ENCODE results near the gene RASD2.

DNA sequence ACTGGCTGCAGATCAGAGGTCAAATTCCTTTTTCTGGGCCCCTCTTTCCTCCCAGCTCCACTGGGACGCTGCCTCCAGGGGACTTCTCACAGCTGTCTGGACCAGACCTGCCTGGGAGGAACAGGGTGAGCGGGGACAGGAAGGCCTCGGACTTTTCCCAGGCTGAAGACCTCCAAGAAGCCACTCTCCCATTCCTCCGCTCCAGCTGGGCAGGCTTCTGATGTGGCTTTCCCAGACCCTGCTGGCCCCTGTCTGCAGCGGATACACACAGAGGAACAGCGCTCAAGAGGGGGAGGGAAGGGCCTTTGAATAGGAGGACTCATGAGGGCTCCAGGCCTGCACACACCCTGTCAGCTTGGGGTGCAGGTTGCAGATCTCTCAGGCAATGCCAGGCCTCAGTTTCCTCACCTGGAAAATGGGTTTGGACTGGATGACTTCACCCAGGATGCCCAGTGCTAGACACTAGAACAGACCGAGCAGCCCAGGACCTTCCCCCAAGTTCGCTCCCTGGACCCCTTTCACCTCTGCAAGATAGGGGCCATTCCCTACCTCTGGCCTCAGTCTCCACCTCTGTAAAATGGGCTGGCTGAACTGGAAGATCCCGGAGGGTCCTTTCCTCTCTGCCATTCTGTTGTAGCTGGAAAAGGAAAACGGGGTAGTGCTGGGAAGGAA is 39.9 kb downstream of the RASD2 start:
- TF ChIP-seq, protein P1, sequence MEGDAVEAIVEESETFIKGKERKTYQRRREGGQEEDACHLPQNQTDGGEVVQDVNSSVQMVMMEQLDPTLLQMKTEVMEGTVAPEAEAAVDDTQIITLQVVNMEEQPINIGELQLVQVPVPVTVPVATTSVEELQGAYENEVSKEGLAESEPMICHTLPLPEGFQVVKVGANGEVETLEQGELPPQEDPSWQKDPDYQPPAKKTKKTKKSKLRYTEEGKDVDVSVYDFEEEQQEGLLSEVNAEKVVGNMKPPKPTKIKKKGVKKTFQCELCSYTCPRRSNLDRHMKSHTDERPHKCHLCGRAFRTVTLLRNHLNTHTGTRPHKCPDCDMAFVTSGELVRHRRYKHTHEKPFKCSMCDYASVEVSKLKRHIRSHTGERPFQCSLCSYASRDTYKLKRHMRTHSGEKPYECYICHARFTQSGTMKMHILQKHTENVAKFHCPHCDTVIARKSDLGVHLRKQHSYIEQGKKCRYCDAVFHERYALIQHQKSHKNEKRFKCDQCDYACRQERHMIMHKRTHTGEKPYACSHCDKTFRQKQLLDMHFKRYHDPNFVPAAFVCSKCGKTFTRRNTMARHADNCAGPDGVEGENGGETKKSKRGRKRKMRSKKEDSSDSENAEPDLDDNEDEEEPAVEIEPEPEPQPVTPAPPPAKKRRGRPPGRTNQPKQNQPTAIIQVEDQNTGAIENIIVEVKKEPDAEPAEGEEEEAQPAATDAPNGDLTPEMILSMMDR (IDR thresholded peaks at IDR 0.05 in 4 of 5, conservative IDR thresholded peaks at IDR 0.05 in 1 of 5): no peak
- no peak for TF ChIP-seq POLR2A (IDR thresholded peaks at IDR 0.05)

All from gastrocnemius medialis (tissue), 4 donors.